NT2/D1 (cell line): ENCODE measurements around the gene AKR1B15.

ENCODE experiments used
- SUZ12 ChIP-seq: IDR thresholded peaks from 2 replicates; pipeline ENCODE4 v1.6.1; 2011; ENCODE audit not compliant: insufficient read length, insufficient read depth; ENCODE audit errors: extremely low read depth
- YY1 ChIP-seq: IDR thresholded peaks from 2 replicates; pipeline ENCODE4 v1.6.1; 2011; ENCODE audit not compliant: insufficient read length, insufficient read depth
- ZNF274 ChIP-seq: IDR thresholded peaks from 2 replicates; pipeline ENCODE4 v1.6.1; 2011; ENCODE audit warnings: mild to moderate bottlenecking, low read depth, low read length

DNA sequence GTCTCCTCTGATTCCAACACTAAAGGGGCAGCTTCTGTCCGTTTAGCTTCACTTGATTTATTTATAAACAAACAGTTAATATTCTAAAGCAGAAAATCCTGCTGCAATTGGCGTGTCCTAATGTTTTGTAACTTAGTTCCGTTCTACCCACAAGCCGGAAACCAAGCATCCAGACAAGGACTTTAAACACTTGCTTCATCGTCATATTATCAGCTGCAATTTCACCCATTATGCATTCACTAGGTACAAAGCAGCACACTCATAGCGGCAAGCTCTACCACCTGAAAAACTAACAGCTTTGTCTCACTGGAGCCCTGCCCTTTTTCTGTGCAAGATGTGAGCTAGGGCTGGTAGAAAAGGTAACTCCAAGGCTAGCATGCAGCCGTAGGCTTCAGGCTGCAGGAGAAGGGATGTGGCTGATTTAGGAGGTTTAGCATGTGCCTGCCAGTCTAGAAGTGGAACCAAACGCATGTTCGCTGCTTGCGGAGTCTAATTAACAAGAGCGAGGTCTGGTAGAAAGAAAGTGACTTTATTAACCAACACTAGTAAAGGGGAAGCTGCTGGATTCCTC lies 54.1 kb downstream of the AKR1B15 start:
- no peak for TF ChIP-seq YY1
- TF ChIP-seq ZNF274: no peak
- no peak for TF ChIP-seq SUZ12
